ENCODE results near the gene CCDC136. TPM values are rescaled to one million over a fixed set of nuclear protein-coding genes. Genes with fewer than 3 reads are reported as not detected.

The CCDC136 gene
- total RNA-seq, 2 donors from 2014 or later, result 7.5 to 7.7 TPM

- Mint-ChIP-seq H3K4me3 (no peak overlapping the region), H3K4me1 (peaks cover 2% of the 10 kb centered on the region), H3K36me3 (ENCODE audit: low read depth) (peaks cover 8% of the 10 kb centered on the region), H3K27ac (peak overlapping the region; percentile 81), H3K27me3 (no peaks in the 10 kb centered on the region)
- ATAC-seq (no peak), DNase-seq (no peak)
- H3K9me3 ChIP-seq (ENCODE audit: control insufficient read depth, low read length, poor library complexity, severe bottlenecking), result no peaks in the 10 kb centered on the region
These were observed 10.1 kb downstream of the CCDC136 start for GRCh38 chr7:128801667-128802418.

DNA sequence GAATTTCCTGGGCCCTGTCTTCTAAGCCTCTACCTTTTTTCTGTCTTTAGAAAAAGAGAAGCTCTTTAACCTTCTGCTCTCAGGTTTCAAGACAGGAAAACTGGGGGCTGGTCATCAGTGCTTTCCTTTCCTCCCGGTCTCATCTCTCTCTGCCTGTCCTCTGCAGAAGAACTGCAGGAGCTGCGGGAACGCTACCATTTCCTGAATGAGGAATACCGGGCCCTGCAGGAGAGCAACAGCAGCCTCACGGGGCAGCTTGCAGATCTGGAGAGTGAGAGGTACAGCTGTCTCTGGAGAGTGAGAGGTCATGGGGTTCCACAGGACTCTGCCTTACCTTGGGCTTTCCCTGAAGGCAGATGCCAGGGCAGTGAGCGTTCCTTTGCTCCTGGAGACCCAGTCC is 12.7 kb downstream of the CCDC136 start:
- Mint-ChIP-seq H3K4me3 (no peak overlapping the region), H3K27ac (no peak overlapping the region), H3K36me3 (ENCODE audit: low read depth) (peaks cover 11% of the 10 kb centered on the region), H3K27me3 (no peaks in the 10 kb centered on the region), H3K4me1 (no peaks in the 10 kb centered on the region)
- ATAC-seq (no peak), DNase-seq (no peak)
- no peaks in the 10 kb centered on the region for H3K9me3 ChIP-seq (ENCODE audit: control insufficient read depth, low read length, poor library complexity, severe bottlenecking)

DNA sequence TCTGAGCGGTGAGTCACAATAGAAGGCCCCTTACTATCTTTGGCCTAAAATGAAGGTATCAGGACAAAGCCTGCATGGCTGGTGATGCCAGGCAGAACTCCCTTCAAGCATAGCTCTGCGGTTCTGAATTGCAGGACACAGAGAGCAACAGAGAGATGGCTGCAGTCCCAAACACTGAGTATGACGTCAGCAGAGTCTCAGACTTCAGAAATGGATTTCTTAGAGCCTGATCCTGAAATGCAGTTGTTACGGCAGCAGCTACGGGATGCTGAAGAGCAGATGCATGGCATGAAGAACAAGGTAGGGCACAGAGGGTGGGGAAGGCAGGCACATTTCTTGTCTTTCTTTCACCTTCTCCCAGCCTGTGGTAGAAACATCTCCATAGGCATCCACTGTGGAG is 13.5 kb downstream of the CCDC136 start:
- no peak for DNase-seq
- H3K36me3 Mint-ChIP-seq (ENCODE audit: low read depth), result peaks cover 11% of the 10 kb centered on the region
- H3K4me3 Mint-ChIP-seq, result no peak overlapping the region
- no peaks in the 10 kb centered on the region for H3K9me3 ChIP-seq (ENCODE audit: control insufficient read depth, low read length, poor library complexity, severe bottlenecking)
- no peak for ATAC-seq
- no peaks in the 10 kb centered on the region for H3K4me1 Mint-ChIP-seq
- H3K27me3 Mint-ChIP-seq, result no peaks in the 10 kb centered on the region
- H3K27ac Mint-ChIP-seq, result no peak overlapping the region

GRCh38 chr7:128807191-128807590 is 15.4 kb downstream of the CCDC136 start:
- no peak for ATAC-seq
- no peaks in the 10 kb centered on the region for H3K4me1 Mint-ChIP-seq

GRCh38 chr7:128809363-128809762 is 17.6 kb downstream of the CCDC136 start:
- no peak overlapping the region for H3K27ac Mint-ChIP-seq
- ATAC-seq (no peak), DNase-seq (no peak)
- H3K4me3 Mint-ChIP-seq, result no peak overlapping the region
- H3K4me1 Mint-ChIP-seq, result no peaks in the 10 kb centered on the region
- peaks cover 2% of the 10 kb centered on the region for H3K27me3 Mint-ChIP-seq
- H3K9me3 ChIP-seq (ENCODE audit: control insufficient read depth, low read length, poor library complexity, severe bottlenecking), result no peaks in the 10 kb centered on the region
- peaks cover 5% of the 10 kb centered on the region for H3K36me3 Mint-ChIP-seq (ENCODE audit: low read depth)

More at GRCh38 chr7:128807191-128807590, 15.4 kb downstream of the CCDC136 start:
- DNase-seq, result no peak
- Mint-ChIP-seq H3K27ac (no peak overlapping the region), H3K27me3 (no peaks in the 10 kb centered on the region), H3K4me3 (no peak overlapping the region), H3K36me3 (ENCODE audit: low read depth) (peaks cover 5% of the 10 kb centered on the region)
- H3K9me3 ChIP-seq (ENCODE audit: control insufficient read depth, low read length, poor library complexity, severe bottlenecking), result no peaks in the 10 kb centered on the region

GRCh38 chr7:128810473-128810872 is 18.7 kb downstream of the CCDC136 start:
- H3K36me3 Mint-ChIP-seq (ENCODE audit: low read depth), result peaks cover 5% of the 10 kb centered on the region
- ATAC-seq (no peak), DNase-seq (no peak)
- H3K9me3 ChIP-seq (ENCODE audit: control insufficient read depth, low read length, poor library complexity, severe bottlenecking), result no peaks in the 10 kb centered on the region
- H3K4me3 Mint-ChIP-seq, result no peak overlapping the region
- H3K4me1 Mint-ChIP-seq, result peaks cover 4% of the 10 kb centered on the region
- H3K27ac Mint-ChIP-seq, result no peak overlapping the region
- H3K27me3 Mint-ChIP-seq, result peaks cover 12% of the 10 kb centered on the region

- DNase-seq, result no peak
These were observed 19.2 kb downstream of the CCDC136 start for GRCh38 chr7:128810997-128811396.

DNA sequence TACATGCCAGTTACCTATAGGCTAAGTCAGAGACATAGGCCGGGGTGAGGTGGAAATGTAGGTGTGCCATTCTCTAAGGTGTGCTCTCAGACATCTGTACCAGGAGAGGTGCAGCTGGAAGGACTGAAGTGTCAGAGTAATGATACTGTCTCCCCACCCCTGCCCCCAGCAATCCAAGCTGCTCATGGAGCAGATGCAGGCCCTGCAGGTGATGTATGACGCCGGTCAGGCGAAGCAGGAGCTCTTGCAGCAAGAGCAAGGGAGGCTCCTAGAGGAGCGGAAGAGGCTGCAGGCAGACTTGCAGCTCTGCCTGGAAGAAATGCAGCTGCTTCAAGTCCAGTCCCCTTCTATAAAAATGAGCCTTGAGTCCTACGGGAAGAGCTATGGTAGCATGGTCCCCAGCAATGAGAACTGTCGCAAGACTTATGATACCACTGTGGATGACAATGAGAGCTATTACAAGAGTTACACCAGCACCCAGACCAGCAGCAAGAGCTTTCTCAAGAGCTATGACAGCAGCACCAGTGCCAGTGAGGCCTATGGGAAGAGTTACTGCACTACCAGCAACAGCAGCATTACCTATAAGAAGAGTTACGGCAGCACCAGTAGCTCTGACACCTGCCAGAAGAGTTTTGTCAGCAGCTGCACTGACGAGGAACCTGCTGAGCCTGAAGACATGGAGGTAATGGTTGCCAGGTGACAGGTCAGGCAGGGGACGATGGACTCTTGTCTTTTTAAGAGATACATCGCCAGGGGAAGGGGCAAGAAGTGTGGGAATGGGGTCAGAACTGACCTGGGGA is 20.1 kb downstream of the CCDC136 start:
- Mint-ChIP-seq H3K27me3 (peaks cover 12% of the 10 kb centered on the region), H3K4me1 (peaks cover 7% of the 10 kb centered on the region), H3K36me3 (ENCODE audit: low read depth) (peaks cover 3% of the 10 kb centered on the region), H3K27ac (no peak overlapping the region), H3K4me3 (no peak overlapping the region)
- ATAC-seq (no peak), DNase-seq (no peak)
- no peaks in the 10 kb centered on the region for H3K9me3 ChIP-seq (ENCODE audit: control insufficient read depth, low read length, poor library complexity, severe bottlenecking)

More at GRCh38 chr7:128810997-128811396, 19.2 kb downstream of the CCDC136 start:
- no peak for ATAC-seq
- Mint-ChIP-seq H3K4me3 (no peak overlapping the region), H3K36me3 (ENCODE audit: low read depth) (peaks cover 5% of the 10 kb centered on the region), H3K27me3 (peaks cover 12% of the 10 kb centered on the region), H3K4me1 (peaks cover 7% of the 10 kb centered on the region), H3K27ac (no peak overlapping the region)
- no peaks in the 10 kb centered on the region for H3K9me3 ChIP-seq (ENCODE audit: control insufficient read depth, low read length, poor library complexity, severe bottlenecking)

- ATAC-seq (no peak), DNase-seq (no peak)
- Mint-ChIP-seq H3K4me1 (peaks cover 9% of the 10 kb centered on the region), H3K36me3 (ENCODE audit: low read depth) (peaks cover 3% of the 10 kb centered on the region), H3K27ac (no peak overlapping the region), H3K27me3 (peaks cover 12% of the 10 kb centered on the region), H3K4me3 (no peak overlapping the region)
- H3K9me3 ChIP-seq (ENCODE audit: control insufficient read depth, low read length, poor library complexity, severe bottlenecking), result no peaks in the 10 kb centered on the region
These were observed 20.9 kb downstream of the CCDC136 start for GRCh38 chr7:128812514-128813168.

DNA sequence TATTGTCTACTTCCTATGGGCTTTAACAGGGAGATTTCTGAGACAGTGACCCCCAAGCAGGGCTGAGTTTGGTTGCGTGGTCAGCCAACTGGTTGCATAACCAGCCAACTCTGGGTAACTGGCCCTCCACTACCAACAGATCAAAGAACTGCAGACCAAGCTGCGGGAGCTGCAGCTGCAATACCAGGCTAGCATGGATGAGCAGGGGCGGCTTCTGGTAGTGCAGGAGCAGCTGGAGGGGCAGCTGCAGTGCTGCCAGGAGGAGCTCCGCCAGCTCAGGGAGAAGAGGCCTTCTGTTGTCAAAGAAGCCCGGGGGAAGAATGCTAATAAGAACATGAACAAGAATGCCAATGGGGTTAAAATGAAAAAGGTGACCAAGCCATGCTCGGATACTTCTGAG is 22.7 kb downstream of the CCDC136 start:
- Mint-ChIP-seq H3K27ac (no peak overlapping the region), H3K4me1 (peaks cover 10% of the 10 kb centered on the region), H3K27me3 (peaks cover 17% of the 10 kb centered on the region), H3K36me3 (ENCODE audit: low read depth) (no peaks in the 10 kb centered on the region), H3K4me3 (no peak overlapping the region)
- ATAC-seq (no peak), DNase-seq (no peak)
- H3K9me3 ChIP-seq (ENCODE audit: control insufficient read depth, low read length, poor library complexity, severe bottlenecking), result no peaks in the 10 kb centered on the region

GRCh38 chr7:128815289-128815942 is 23.6 kb downstream of the CCDC136 start:
- H3K27ac Mint-ChIP-seq, result no peak overlapping the region

GRCh38 chr7:128818694-128819093 is 26.9 kb downstream of the CCDC136 start:
- peaks cover 18% of the 10 kb centered on the region for H3K4me1 Mint-ChIP-seq
- DNase-seq, result no peak
- H3K9me3 ChIP-seq (ENCODE audit: control insufficient read depth, low read length, poor library complexity, severe bottlenecking), result no peaks in the 10 kb centered on the region
- H3K4me3 Mint-ChIP-seq, result no peak overlapping the region
- H3K36me3 Mint-ChIP-seq (ENCODE audit: low read depth), result peaks cover 3% of the 10 kb centered on the region
- H3K27ac Mint-ChIP-seq, result no peak overlapping the region
- peaks cover 36% of the 10 kb centered on the region for H3K27me3 Mint-ChIP-seq
- no peak for ATAC-seq

More at GRCh38 chr7:128815289-128815942, 23.6 kb downstream of the CCDC136 start:
- peaks cover 17% of the 10 kb centered on the region for H3K4me1 Mint-ChIP-seq
- H3K9me3 ChIP-seq (ENCODE audit: control insufficient read depth, low read length, poor library complexity, severe bottlenecking), result no peaks in the 10 kb centered on the region
- peaks cover 24% of the 10 kb centered on the region for H3K27me3 Mint-ChIP-seq
- H3K36me3 Mint-ChIP-seq (ENCODE audit: low read depth), result peaks cover 3% of the 10 kb centered on the region
- DNase-seq (no peak), ATAC-seq (no peak)
- no peak overlapping the region for H3K4me3 Mint-ChIP-seq

- ATAC-seq (no peak), DNase-seq (no peak)
- H3K27ac Mint-ChIP-seq, result no peak overlapping the region
- peaks cover 11% of the 10 kb centered on the region for H3K4me1 Mint-ChIP-seq
- H3K36me3 Mint-ChIP-seq (ENCODE audit: low read depth), result peaks cover 3% of the 10 kb centered on the region
- H3K27me3 Mint-ChIP-seq, result peaks cover 36% of the 10 kb centered on the region
- H3K9me3 ChIP-seq (ENCODE audit: control insufficient read depth, low read length, poor library complexity, severe bottlenecking), result no peaks in the 10 kb centered on the region
- no peak overlapping the region for H3K4me3 Mint-ChIP-seq
These were observed 30.0 kb downstream of the CCDC136 start for GRCh38 chr7:128821724-128822123.

Measured in T-helper 17 cell (primary cell).